ENCODE data around the gene FERMT2.
"Not testable (repeated sequence)": the region's sequence is repeated elsewhere in the genome, so short reads cannot be mapped to it uniquely, and the experiment has no call there.

Gene FERMT2

DNA sequence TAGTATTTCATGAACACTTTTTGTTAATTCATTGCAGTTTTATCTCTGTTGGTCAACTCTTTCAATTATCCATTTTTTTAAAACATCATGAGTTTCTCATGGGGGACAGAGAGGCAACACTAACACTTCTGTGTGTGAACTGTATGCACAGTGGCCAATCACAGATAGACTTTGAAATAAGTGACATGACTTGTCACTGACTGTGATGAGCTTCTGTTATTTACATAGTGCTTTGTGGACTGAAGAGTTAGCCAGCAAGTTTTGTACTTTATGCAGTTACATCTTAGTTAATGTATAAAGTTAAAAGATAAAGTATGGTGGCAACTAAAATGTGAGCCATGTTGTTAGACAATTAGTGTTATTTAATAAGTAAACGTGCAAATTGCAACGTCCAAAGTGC lies 16.1 kb downstream of the FERMT2 start:
- TF ChIP-seq, protein P1, sequence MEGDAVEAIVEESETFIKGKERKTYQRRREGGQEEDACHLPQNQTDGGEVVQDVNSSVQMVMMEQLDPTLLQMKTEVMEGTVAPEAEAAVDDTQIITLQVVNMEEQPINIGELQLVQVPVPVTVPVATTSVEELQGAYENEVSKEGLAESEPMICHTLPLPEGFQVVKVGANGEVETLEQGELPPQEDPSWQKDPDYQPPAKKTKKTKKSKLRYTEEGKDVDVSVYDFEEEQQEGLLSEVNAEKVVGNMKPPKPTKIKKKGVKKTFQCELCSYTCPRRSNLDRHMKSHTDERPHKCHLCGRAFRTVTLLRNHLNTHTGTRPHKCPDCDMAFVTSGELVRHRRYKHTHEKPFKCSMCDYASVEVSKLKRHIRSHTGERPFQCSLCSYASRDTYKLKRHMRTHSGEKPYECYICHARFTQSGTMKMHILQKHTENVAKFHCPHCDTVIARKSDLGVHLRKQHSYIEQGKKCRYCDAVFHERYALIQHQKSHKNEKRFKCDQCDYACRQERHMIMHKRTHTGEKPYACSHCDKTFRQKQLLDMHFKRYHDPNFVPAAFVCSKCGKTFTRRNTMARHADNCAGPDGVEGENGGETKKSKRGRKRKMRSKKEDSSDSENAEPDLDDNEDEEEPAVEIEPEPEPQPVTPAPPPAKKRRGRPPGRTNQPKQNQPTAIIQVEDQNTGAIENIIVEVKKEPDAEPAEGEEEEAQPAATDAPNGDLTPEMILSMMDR (IDR thresholded peaks at IDR 0.05; ENCODE audit: control insufficient read depth, extremely low read depth, insufficient read depth) = no peak
- H3K4me3 ChIP-seq (ENCODE audit: low read depth, low read length) = no peak overlapping the region
- no peak for DNase-seq (ENCODE audit: low read depth)

DNA sequence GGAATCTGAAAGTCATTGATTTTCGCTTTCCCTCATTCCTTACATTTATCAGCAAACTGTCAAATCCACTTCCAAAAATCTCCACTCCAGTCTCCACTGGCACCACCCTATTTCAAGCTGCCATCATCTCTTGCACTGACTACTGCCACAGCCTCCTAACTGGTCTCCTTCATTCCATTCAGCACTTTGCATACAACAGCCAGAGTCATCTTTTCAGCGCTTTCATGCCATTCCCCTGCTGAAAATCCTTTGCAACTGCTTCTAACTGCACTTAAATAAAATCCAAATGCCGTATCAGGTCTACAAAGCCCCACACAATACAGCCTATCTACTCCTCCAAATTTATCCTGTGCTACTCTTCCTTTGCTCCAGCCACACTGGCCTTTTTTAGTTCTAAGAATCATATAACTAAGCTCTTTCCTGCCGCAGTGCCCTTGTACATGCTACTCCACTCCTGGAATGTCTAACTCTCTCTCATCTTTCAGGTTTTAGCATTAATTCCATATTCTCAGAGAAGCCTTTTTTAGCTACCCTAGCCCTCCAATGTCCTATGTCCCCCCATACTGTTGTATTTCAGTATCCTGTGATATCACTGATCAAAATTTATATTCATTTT lies 21.6 kb downstream of the FERMT2 start:
- no peak overlapping the region for H3K4me3 ChIP-seq (ENCODE audit: low read depth, low read length)
- TF ChIP-seq, protein P1 (IDR thresholded peaks at IDR 0.05; ENCODE audit: control insufficient read depth, extremely low read depth, insufficient read depth) = no peak
- DNase-seq (ENCODE audit: low read depth) = no peak

DNA sequence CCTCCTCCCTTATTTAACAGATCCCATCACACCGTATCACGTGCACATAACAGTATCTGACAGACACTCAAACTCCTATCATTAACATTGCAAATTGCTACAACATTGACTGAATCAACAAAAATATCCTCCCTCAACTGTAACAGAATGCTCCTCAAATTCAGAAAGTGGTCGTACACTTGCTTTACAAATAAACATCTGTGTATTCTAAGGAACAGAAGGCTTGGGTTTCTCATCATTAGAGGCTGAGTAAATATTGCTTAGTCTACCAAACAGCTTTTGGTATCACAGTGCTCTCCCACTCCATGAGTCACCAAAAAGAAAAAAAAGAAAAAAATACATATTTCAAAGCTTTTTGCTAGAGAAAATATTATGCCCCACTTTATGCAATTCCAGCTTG lies 23.9 kb downstream of the FERMT2 start:
- DNase-seq (ENCODE audit: low read depth) = no peak

DNA sequence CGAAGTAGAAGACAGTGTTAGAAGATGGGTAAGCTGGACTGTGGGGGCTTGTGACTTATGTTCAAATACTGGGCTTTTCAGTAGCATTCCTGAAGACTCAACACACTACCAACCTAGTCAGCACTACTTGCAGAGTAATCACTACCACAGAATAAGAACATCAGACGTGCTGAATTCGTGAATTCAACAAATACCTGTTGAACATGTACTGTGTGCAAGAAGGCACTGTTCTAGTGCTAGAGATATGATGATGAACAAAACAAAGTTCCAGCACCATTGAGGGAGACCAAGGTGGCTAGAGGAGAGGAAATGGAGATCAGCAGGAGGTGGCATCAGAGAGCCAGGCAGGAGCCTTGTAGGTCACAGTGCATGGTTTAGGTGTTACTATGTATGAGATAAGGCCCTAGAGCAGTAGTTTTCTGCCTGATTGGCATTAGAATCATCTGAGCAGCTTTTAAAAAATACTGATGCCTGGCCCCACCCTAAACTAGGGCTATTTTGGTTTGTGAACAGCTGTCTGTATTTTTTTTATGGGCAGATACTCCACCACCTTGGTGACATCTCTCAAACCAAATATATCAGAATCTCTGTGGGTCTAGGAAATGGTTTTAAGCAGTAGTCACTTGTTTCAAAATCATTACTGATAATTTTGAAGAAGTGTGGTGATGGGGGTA lies 26.8 kb downstream of the FERMT2 start:
- TF ChIP-seq, protein P1 (IDR thresholded peaks at IDR 0.05; ENCODE audit: control insufficient read depth, extremely low read depth, insufficient read depth) = peak; percentile 49
- H3K4me3 ChIP-seq (ENCODE audit: low read depth, low read length) = no peak overlapping the region
- no peak for DNase-seq (ENCODE audit: low read depth)

More for the DNA sequence above, 23.9 kb downstream of the FERMT2 start:
- no peak overlapping the region for H3K4me3 ChIP-seq (ENCODE audit: low read depth, low read length)
- TF ChIP-seq, protein P1 (IDR thresholded peaks at IDR 0.05; ENCODE audit: control insufficient read depth, extremely low read depth, insufficient read depth) = no peak

DNA sequence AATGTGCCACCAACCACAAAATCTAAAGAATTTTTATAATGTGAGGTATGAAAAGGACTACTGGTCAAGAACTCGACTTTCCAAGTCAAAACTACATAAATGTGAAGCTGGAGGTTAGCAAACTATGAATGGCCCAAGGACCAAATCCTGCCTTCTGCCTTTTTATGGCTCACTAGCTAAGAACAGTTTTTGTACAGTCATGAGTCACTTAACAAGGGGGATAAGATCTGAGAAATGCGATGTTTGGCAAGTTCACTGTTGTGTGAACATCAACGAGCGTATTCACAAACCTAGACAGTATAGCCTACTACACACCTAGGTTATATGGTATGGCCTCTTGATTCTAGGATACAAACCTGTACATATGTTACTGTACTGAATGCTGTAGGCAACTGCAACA lies 28.2 kb downstream of the FERMT2 start:
- no peak overlapping the region for H3K4me3 ChIP-seq (ENCODE audit: low read depth, low read length)
- DNase-seq (ENCODE audit: low read depth) = no peak
- TF ChIP-seq, protein P1 (IDR thresholded peaks at IDR 0.05; ENCODE audit: control insufficient read depth, extremely low read depth, insufficient read depth) = no peak

DNA sequence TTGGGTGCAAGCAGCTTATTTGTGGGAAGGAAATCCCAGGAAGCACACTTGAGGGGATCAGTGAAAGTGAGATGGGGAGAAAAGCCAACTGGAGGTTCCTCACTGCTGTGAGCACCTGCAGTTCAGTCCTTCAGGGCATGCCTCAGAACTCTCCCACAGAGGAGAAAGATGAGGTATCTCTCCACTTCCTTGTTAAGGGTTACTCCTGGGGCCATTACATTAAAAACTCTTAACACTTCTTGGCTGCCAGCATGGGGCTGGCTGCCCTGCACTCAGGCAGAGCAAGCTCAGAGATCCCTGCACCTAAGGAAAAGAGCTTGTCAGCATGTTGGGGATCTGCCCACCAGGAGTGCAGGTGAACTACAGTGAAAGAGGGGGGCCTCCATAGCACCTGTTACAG lies 28.8 kb downstream of the FERMT2 start:
- no peak for DNase-seq (ENCODE audit: low read depth)
- H3K4me3 ChIP-seq (ENCODE audit: low read depth, low read length) = no peak overlapping the region
- TF ChIP-seq, protein P1 (IDR thresholded peaks at IDR 0.05; ENCODE audit: control insufficient read depth, extremely low read depth, insufficient read depth) = no peak

DNA sequence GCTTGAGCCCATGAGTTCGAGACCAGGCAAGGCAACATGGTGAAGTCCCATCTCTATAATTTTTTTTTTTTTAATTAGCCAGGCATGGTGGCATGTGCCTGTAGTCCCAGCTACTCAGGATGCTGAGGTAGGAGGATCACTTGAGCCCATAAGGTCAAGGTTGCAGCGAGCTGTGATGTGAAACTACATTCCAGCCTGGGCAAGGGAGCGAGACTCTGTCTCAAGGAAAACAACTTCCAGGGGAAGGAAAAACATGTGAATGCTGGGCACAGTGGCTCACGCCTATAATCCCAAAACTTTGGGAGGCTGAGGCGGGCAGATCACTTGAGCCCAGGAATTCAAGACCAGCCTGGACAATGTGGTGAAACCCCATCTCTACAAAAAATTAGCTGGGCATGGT lies 30.4 kb downstream of the FERMT2 start:
- not testable (repeated sequence) for DNase-seq (ENCODE audit: low read depth); H3K4me3 ChIP-seq (ENCODE audit: low read depth, low read length)

All from LNCaP clone FGC (cell line).